SK-N-SH treated with all-trans-retinoic acid at 6 μM for 48 hours (cell line): ENCODE data around the gene XDH.
A peak's percentile ranks its signal among the peaks of the same experiment; 100 is the strongest.

ENCODE experiments used
- ATAC-seq: fragments of 200-7000 bp; cut with Tn5 transposase; 3 replicates; pipeline ENCODE4 v1.9.1; 2020; ENCODE audit warnings: mild to moderate bottlenecking, moderate library complexity
- ARNTL ChIP-seq: fragments of 450-650 bp; formaldehyde crosslinking; IDR thresholded peaks from 2 replicates; pipeline ENCODE4 v1.5.0; 2020; ENCODE audit warnings: low read depth, mild to moderate bottlenecking, moderate library complexity, borderline replicate concordance
- BACH2 ChIP-seq: fragments of 250-450 bp; sonication (Bioruptor Pico); IDR thresholded peaks from 2 replicates; pipeline ENCODE4 v1.9.0; 2021; ENCODE audit warnings: mild to moderate bottlenecking, borderline replicate concordance
- CSDC2 ChIP-seq: fragments of 250-450 bp; sonication (Bioruptor Pico); IDR thresholded peaks from 2 replicates; pipeline ENCODE4 v1.5.0; 2020; ENCODE audit warnings: mild to moderate bottlenecking, moderate library complexity
- CSRNP3 ChIP-seq: fragments of 250-450 bp; sonication (Bioruptor Pico); IDR thresholded peaks from 2 replicates; pipeline ENCODE4 v1.5.1; 2021; ENCODE audit warnings: mild to moderate bottlenecking, moderate library complexity
- ESRRG ChIP-seq: fragments of 250-450 bp; sonication (Bioruptor Pico); IDR thresholded peaks from 2 replicates; pipeline ENCODE4 v1.6.1; 2021; ENCODE audit warnings: mild to moderate bottlenecking
- GLIS3 ChIP-seq: fragments of 250-450 bp; sonication (Bioruptor Pico); IDR thresholded peaks from 2 replicates; pipeline ENCODE4 v1.5.0; 2020; ENCODE audit warnings: mild to moderate bottlenecking, moderate library complexity
- ISL1 ChIP-seq: fragments of 250-450 bp; sonication (Bioruptor Pico); IDR thresholded peaks from 2 replicates; pipeline ENCODE4 v2.1.2; 2022; ENCODE audit warnings: mild to moderate bottlenecking, moderate library complexity
- OSR1 ChIP-seq: fragments of 250-450 bp; sonication (Bioruptor Pico); IDR thresholded peaks from 2 replicates; pipeline ENCODE4 v1.8.0; 2022; ENCODE audit warnings: moderate library complexity, mild to moderate bottlenecking, inconsistent platforms
- TCF4 ChIP-seq: fragments of 250-450 bp; sonication (Bioruptor Pico); IDR thresholded peaks from 2 replicates; pipeline ENCODE4 v1.8.0; 2021; ENCODE audit warnings: mild to moderate bottlenecking, moderate library complexity, borderline replicate concordance
- TOX ChIP-seq: fragments of 250-450 bp; sonication (Bioruptor Pico); IDR thresholded peaks from 2 replicates; pipeline ENCODE4 v1.8.0; 2021; ENCODE audit warnings: mild to moderate bottlenecking, moderate library complexity, borderline replicate concordance
- TSHZ2 ChIP-seq: fragments of 250-450 bp; sonication (Bioruptor Pico); IDR thresholded peaks from 2 replicates; pipeline ENCODE4 v1.5.0; 2020; ENCODE audit warnings: mild to moderate bottlenecking, moderate library complexity
- ZC3H10 ChIP-seq: fragments of 250-450 bp; sonication (Bioruptor Pico); IDR thresholded peaks from 2 replicates; pipeline ENCODE4 v1.5.1; 2021; ENCODE audit warnings: mild to moderate bottlenecking, moderate library complexity
- ZFP30 ChIP-seq: fragments of 450-650 bp; formaldehyde crosslinking; IDR thresholded peaks from 2 replicates; pipeline ENCODE4 v1.5.0; 2022; ENCODE audit warnings: mild to moderate bottlenecking, moderate library complexity
- ZNF565 ChIP-seq: fragments of 450-650 bp; formaldehyde crosslinking; conservative IDR thresholded peaks from 2 replicates; pipeline ENCODE4 v1.5.0; 2020; ENCODE audit warnings: low read depth, mild to moderate bottlenecking, moderate library complexity
- ZNF70 ChIP-seq: fragments of 450-650 bp; formaldehyde crosslinking; IDR thresholded peaks from 2 replicates; pipeline ENCODE4 v1.5.0; 2020; ENCODE audit warnings: mild to moderate bottlenecking, moderate library complexity
- TF ChIP-seq, protein P1 (sequence below): fragments of 250-450 bp; sonication (Bioruptor Pico); IDR thresholded peaks from 2 replicates; pipeline ENCODE4 v1.5.1; 2020; ENCODE audit warnings: low read depth, mild to moderate bottlenecking, moderate library complexity
- TF ChIP-seq, protein P2 (sequence below): fragments of 250-450 bp; sonication (Bioruptor Pico); IDR thresholded peaks from 2 replicates; pipeline ENCODE4 v1.8.0; 2020; ENCODE audit warnings: mild to moderate bottlenecking, moderate library complexity, borderline replicate concordance

Gene XDH

GRCh38 chr2:31426096-31426495 lies 11.6 kb upstream of the XDH start:
- TF ChIP-seq TCF4 (CRISPR knock-in tag) (no peak), ARNTL (CRISPR knock-in tag) (no peak), CSDC2 (CRISPR knock-in tag) (no peak), ZC3H10 (CRISPR knock-in tag) (no peak), GLIS3 (no peak), TSHZ2 (CRISPR knock-in tag) (no peak), ESRRG (CRISPR knock-in tag) (no peak), BACH2 (CRISPR knock-in tag) (no peak), TOX (no peak)
- TF ChIP-seq, protein P1, sequence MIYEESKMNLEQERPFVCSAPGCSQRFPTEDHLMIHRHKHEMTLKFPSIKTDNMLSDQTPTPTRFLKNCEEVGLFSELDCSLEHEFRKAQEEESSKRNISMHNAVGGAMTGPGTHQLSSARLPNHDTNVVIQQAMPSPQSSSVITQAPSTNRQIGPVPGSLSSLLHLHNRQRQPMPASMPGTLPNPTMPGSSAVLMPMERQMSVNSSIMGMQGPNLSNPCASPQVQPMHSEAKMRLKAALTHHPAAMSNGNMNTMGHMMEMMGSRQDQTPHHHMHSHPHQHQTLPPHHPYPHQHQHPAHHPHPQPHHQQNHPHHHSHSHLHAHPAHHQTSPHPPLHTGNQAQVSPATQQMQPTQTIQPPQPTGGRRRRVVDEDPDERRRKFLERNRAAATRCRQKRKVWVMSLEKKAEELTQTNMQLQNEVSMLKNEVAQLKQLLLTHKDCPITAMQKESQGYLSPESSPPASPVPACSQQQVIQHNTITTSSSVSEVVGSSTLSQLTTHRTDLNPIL (CRISPR knock-in tag): no peak
- TF ChIP-seq, protein P2, sequence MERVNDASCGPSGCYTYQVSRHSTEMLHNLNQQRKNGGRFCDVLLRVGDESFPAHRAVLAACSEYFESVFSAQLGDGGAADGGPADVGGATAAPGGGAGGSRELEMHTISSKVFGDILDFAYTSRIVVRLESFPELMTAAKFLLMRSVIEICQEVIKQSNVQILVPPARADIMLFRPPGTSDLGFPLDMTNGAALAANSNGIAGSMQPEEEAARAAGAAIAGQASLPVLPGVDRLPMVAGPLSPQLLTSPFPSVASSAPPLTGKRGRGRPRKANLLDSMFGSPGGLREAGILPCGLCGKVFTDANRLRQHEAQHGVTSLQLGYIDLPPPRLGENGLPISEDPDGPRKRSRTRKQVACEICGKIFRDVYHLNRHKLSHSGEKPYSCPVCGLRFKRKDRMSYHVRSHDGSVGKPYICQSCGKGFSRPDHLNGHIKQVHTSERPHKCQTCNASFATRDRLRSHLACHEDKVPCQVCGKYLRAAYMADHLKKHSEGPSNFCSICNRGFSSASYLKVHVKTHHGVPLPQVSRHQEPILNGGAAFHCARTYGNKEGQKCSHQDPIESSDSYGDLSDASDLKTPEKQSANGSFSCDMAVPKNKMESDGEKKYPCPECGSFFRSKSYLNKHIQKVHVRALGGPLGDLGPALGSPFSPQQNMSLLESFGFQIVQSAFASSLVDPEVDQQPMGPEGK (CRISPR knock-in tag): no peak
- no peak for ATAC-seq

DNA sequence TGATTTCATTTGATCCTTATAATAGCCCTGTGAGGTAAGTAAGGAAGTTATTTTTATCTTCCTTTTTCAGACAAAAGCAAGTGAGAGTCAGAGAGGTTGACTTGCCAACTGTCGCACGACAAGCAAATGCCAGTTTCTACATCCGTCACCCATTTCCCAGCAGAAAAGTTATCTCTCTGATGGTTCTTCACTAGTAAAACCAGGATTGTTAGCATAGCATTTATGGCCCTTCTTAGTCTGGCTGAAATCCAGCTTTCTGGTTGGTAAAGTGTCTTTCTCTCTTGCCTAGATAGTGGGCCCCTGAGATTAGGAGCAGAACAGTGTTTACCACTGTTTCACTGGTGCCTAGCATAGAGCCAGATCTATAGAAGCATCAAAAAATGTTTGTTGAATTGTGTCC lies 7.1 kb upstream of the XDH start:
- no peak for ATAC-seq
- no peak for TF ChIP-seq ZNF565 (CRISPR knock-in tag)
- TF ChIP-seq TOX: no peak
- TF ChIP-seq ZNF70: no peak
- no peak for TF ChIP-seq ZFP30 (CRISPR knock-in tag)

GRCh38 chr2:31420936-31421335 lies 6.4 kb upstream of the XDH start:
- no peak for ATAC-seq
- TF ChIP-seq OSR1 (CRISPR knock-in tag) (no peak), ISL1 (CRISPR knock-in tag) (0 out of 2 replicates have a peak, but pooled peaks have one; percentile 32)

DNA sequence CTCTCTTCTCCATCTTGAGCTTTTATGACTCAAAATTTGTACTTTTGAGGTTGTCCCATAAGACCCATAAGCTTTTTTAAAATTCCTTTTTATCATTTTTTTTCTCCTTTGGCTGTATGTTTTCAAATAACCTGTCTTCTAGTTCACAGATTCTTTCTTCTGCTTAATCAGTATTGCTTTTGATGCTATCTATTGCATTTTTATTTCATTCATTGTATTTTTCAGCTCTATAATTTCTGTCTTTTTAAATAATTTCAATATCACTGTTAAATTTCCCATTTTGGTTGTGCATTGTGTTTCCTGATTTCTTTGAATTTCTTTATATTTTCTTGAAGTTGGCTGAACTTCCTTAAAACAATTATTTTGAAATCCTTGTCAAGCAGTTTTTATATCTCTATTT lies 4.8 kb upstream of the XDH start:
- ATAC-seq: no peak
- peak; percentile 86 for TF ChIP-seq ZFP30 (CRISPR knock-in tag)
- TF ChIP-seq TOX: no peak
- TF ChIP-seq BACH2 (CRISPR knock-in tag): no peak
- TF ChIP-seq ZNF70: no peak
- no peak for TF ChIP-seq ZNF565 (CRISPR knock-in tag)

DNA sequence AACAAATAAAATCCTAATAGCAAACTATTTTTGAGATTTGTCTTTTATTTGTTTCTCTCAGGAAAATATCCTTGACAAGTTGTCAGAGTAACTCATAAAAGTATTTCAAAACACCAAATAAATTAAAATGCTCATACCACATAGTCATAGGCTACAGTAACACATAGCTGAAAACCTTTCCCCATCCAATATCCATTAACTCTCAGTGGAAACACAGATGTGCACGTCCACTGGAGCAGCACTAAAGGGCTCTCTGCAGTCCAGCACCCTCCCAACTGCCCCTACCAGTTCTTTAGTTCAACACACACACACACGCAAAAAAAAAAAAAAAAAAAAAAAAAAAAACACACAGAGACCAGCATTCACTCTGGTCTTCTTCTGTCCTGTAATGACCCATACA lies 879 bp upstream of the XDH start:
- peak; percentile 54 for ATAC-seq
- no peak for TF ChIP-seq TOX
- no peak for TF ChIP-seq TSHZ2 (CRISPR knock-in tag)
- no peak for TF ChIP-seq ZNF565 (CRISPR knock-in tag)
- no peak for TF ChIP-seq CSRNP3
- TF ChIP-seq, protein P2 (CRISPR knock-in tag): no peak
- no peak for TF ChIP-seq OSR1 (CRISPR knock-in tag)
